Prostate gland (tissue), 2 donors: ENCODE data around the gene MTHFR. TPM values are rescaled to one million over a fixed set of nuclear protein-coding genes. Genes with fewer than 3 reads are reported as not detected.

Experiments
- DNase-seq: peaks from one replicate; pipeline ENCODE4 v3.0.0-alpha.2; 2019; ENCODE audit warnings: low spot score
- H3K27ac ChIP-seq, 2 donors: fragments of 200-600 bp; sonication (generic); 2 replicates each; pipeline ENCODE4 v1.5.1; 2017 to 2019
- H3K27me3 ChIP-seq: fragments of 200-600 bp; sonication (generic); replicated peaks from 2 replicates; pipeline ENCODE4 v1.5.1; 2019; ENCODE audit not compliant: insufficient read depth
- H3K36me3 ChIP-seq, 2 donors: fragments of 200-600 bp; sonication (generic); 1 replicate in 1 of 2; 2 replicates in 1 of 2; pipeline versions ENCODE4 v1.5.1 to v1.8.1; 2017 to 2019
- H3K4me1 ChIP-seq: fragments of 200-600 bp; sonication (generic); replicated peaks from 2 replicates; pipeline ENCODE4 v1.5.1; 2019
- H3K4me3 ChIP-seq, 2 donors: fragments of 200-600 bp; sonication (generic); 2 replicates each; pipeline ENCODE4 v1.5.1; 2017 to 2019
- H3K9me3 ChIP-seq: fragments of 200-600 bp; sonication (generic); 2 replicates; pipeline ENCODE4 v1.5.1; 2017
- CTCF ChIP-seq, 4 experiments: fragments of 200-600 bp in 2 of 4; fragments of 450-650 bp in 2 of 4; sonication (generic) in 2 of 4; IDR thresholded peaks; 1 replicate in 3 of 4; 2 replicates in 1 of 4; pipeline ENCODE4 v1.5.1; 2016 to 2019; ENCODE audit warnings: antibody characterized with exemption in 4 of 4, mild to moderate bottlenecking in 2 of 4, moderate library complexity in 2 of 4
- POLR2A ChIP-seq: fragments of 450-650 bp; IDR thresholded peaks from one replicate; pipeline ENCODE4 v1.6.1; 2016; ENCODE audit warnings: antibody characterized with exemption, mild to moderate bottlenecking
- POLR2AphosphoS5 ChIP-seq: sonication (generic); formaldehyde crosslinking; IDR thresholded peaks from one replicate; pipeline ENCODE4 v1.6.1; 2017; ENCODE audit warnings: antibody characterized with exemption
- WGBS: methylation state at CpG from one replicate; pipeline ENCODE4 v1.1.5; 2018; 5-methylcytosine and 5-hydroxymethylcytosine counted together
- intact Hi-C: fragments of 100-400 bp; cut with DNase I; formaldehyde crosslinking; loops from one replicate; pipeline ENCODE4 v1.14.2; 2022
- total RNA-seq, 2 donors: library from RNA; depleted of rRNA; stranded (reverse); fragments of >200 nt; gene quantifications; one replicate each; pipeline ENCODE4 v1.1.0, GENCODE V29; 2016

Gene MTHFR
- total RNA-seq, 2 donors from 2014 or later: 27.6 to 75.0 TPM

- intact Hi-C loops: no loop called here
- Histone ChIP-seq H3K4me1 (no peaks in the 10 kb centered on the region), H3K9me3 (no peaks in the 10 kb centered on the region), H3K4me3 (no peak overlapping the region), H3K27ac (no peak overlapping the region), H3K27me3 (no peaks in the 10 kb centered on the region), H3K36me3 (no peaks in the 10 kb centered on the region)
- no peak for DNase-seq
- no peak for TF ChIP-seq CTCF (IDR thresholded peaks at IDR 0.05)
- TF ChIP-seq POLR2A: no peak
- no peak for TF ChIP-seq POLR2AphosphoS5
- WGBS: 85% methylated on average over 15 of the region's 15 CpGs
Measured at GRCh38 chr1:11778844-11779623, 26.7 kb downstream of the MTHFR start.

DNA sequence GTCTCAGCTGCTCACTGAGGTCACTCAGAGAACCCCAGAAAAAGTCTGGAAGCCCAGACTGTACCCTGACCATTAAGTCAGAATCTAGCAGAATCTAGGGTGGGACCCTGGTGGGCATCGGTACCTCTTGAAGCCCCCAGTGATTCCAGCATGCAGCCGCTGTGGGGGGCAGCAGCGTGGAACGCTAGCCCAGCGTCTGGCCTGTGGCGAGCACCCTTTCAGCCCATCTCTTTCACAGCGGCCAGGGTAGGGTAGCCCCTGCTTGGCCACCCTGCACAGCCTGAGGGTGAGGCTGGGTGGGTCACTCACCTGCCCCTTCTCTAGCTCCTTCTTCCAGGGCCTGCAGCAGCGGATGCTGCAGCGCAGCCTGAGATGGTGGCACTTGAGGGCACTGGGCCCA lies 27.4 kb downstream of the MTHFR start:
- Histone ChIP-seq H3K27me3 (no peaks in the 10 kb centered on the region), H3K27ac (no peak overlapping the region), H3K4me1 (no peaks in the 10 kb centered on the region), H3K4me3 (no peak overlapping the region), H3K9me3 (no peaks in the 10 kb centered on the region), H3K36me3 (no peaks in the 10 kb centered on the region)
- DNase-seq: no peak
- no peak for TF ChIP-seq CTCF (IDR thresholded peaks at IDR 0.05)
- no peak for TF ChIP-seq POLR2AphosphoS5
- no peak for TF ChIP-seq POLR2A
- intact Hi-C loops: no loop called here
- WGBS: 94% methylated on average over 9 of the region's 9 CpGs

- Histone ChIP-seq H3K27me3 (no peaks in the 10 kb centered on the region), H3K4me1 (no peaks in the 10 kb centered on the region), H3K36me3 (no peaks in the 10 kb centered on the region), H3K4me3 (no peak overlapping the region), H3K27ac (no peak overlapping the region), H3K9me3 (no peaks in the 10 kb centered on the region)
- 90% methylated on average over 8 of the region's 8 CpGs for WGBS
- DNase-seq: no peak
- intact Hi-C loops: no loop called here
- TF ChIP-seq POLR2AphosphoS5 (no peak), CTCF (IDR thresholded peaks at IDR 0.05) (no peak), POLR2A (no peak)
Measured at GRCh38 chr1:11777658-11778322, 28.0 kb downstream of the MTHFR start.

- no peak overlapping the region for H3K27ac ChIP-seq
- intact Hi-C loops: no loop called here
- TF ChIP-seq POLR2A (no peak), CTCF (IDR thresholded peaks at IDR 0.05) (no peak), POLR2AphosphoS5 (no peak)
- H3K4me3 ChIP-seq: no peak overlapping the region
- 94% methylated on average over 9 of the region's 9 CpGs for WGBS
- H3K4me1 ChIP-seq: no peaks in the 10 kb centered on the region
- no peaks in the 10 kb centered on the region for H3K36me3 ChIP-seq
- no peaks in the 10 kb centered on the region for H3K9me3 ChIP-seq
- no peaks in the 10 kb centered on the region for H3K27me3 ChIP-seq
- DNase-seq: no peak
Measured at GRCh38 chr1:11774753-11775152, 31.0 kb downstream of the MTHFR start.

DNA sequence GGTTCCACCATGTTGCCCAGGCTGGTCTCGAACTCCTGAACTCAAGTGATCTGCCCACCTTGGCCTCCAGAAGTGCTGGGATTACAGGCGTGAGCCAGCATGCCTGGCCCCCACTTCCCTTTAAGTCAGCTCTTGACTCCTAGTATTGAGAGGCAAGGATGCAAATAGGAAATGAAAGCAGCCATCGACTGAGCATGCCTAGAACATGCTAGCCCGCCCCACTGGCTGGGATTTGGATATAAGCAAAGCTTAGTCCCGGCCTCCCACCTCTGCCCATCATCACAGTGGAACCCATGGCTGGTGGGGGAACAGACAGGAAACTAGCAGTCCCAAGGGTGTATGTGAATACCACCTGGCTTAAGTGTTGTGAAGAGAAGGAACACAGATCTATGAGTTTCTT lies 33.3 kb downstream of the MTHFR start:
- no peaks in the 10 kb centered on the region for H3K4me1 ChIP-seq
- H3K27ac ChIP-seq: no peak overlapping the region
- no peaks in the 10 kb centered on the region for H3K9me3 ChIP-seq
- no peaks in the 10 kb centered on the region for H3K36me3 ChIP-seq
- TF ChIP-seq CTCF (IDR thresholded peaks at IDR 0.05): no peak
- no peak for TF ChIP-seq POLR2A
- TF ChIP-seq POLR2AphosphoS5: no peak
- 51% methylated on average over 5 of the region's 5 CpGs for WGBS
- H3K4me3 ChIP-seq: no peak overlapping the region
- no peaks in the 10 kb centered on the region for H3K27me3 ChIP-seq
- intact Hi-C loops: no loop called here
- no peak for DNase-seq
